ENCODE measurements around the gene RO60.

- TF ChIP-seq CTCF (IDR thresholded peaks at IDR 0.05) (no peak), POLR2AphosphoS5 (IDR thresholded peaks at IDR 0.05) (no peak), POLR2A (IDR thresholded peaks at IDR 0.05) (no peak), EP300 (IDR thresholded peaks at IDR 0.05) (no peak)
Observed at GRCh38 chr1:193105821-193106177, 46.4 kb downstream of the RO60 start.
